ENCODE results near the gene ABCC3.

The ABCC3 gene

DNA sequence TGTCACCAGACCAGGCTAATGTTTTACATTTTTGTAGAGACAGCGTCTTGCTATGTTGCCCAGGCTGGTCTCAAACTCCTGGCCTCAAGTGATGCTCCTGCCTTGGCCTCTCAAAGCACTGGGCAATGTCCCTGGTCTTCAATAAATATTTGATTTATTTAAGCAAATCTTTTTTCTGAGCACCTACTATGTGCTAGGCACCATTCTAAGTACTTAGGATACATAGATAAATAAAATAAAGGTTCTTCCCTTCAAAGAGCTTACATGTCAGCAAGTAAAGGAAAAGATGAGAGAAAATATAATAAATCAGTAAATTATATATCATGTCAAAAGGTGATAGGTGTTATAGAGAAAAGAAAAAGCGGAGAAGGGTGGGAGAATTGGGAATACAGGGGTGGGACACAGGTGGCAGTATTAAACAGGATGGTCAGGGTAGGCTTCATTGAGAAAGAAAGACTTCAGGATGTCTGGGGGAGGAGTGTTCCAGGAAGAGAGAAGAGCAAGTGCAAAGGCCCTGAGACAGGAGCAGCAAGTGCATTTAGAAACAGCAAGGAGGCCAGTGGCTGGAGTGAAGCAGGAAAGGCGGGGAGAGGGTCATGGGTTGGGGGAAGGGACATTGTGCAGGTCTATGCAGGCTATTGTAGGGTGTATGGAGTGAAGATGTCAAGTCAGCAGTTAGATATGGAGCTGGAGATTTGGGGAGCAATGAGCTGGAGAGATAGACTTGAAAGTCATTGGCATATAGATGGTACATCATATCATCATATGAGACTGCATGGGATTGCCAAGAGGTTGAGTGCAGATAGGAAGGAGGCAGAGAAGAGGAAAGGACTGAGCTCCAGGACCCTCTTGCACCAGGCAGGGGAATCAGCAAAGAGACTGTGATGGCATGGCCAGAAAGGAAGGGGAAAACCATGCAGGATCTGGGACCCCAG is 11.3 kb downstream of the ABCC3 start:
- no peak for DNase-seq

DNA sequence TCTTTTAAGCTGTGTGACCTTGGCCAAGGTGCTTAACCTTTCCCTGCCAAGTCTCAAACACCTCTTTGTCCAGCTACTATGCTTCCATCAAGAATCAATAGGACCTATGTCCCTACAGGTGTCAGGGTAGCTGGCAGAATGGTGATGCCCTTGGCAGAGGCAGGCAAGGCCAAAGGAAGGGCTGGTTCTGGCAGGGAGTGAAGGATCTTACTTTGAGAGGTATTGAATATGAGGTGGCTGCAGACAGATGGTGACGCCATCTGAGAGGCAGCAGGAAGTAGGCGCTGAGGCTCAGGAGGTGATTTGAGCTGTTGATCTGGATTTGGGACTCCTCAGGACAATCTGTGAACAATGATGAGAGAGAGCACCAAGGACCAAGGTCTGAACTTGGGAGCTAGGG is 12.5 kb downstream of the ABCC3 start:
- no peak for DNase-seq

DNA sequence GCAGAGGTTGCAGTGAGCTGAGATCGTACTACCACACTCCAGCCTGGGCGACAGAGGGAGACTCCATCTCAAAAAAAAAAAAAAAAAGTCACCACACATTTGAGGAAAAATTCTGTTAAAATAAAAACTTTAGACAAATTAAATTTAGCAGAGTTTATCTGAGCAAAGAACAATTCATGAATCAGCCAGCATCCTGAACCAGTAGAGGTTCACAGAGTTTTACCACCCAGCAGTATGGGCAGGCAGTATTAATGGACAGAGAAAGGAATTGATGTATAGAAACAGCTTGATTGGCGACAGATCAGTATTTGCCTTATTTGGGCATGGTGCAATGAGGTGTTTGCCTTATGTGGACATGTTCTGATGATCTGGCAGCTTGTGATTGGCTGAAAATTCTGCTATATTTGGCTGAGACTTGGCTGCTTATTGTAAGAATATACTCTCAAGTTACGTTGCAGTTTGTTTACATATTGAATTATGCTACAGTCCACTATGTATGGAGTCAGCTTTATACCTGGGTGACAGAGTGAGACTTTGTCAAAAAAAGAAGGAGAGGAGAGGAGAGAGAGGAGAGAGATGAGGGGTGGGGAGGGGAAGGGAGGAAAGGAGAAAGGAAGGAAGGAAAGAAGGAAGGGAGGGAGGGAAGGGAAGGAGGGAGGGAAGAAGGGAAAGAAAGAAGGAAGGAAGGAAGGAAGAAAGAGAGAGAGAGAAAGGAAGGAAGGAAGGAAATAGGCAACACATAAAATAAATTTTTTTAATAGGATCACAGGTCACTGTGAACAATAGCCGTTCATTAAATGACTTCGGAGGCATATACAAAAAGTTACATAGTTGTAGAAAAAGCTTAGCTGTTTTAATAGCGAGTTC is 14.6 kb downstream of the ABCC3 start:
- no peak for DNase-seq

DNA sequence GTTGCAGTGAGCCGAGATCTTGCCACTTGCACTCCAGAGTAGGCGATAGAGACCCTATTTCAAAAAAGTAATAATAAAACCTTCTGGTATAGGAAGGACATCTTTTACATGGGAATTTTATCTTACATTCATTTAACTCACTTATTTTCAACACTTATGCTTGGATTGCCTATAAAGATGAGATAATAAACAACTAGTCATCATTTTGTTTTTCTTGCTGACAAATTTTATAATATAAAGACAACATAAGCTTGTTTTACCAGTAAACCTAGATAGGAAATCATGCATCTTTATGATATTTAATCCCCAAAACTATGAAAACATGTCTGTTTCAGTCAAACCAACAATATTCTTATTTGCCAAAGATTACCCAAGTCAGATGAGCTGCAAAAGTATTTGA is 17.0 kb downstream of the ABCC3 start:
- DNase-seq: no peak

DNA sequence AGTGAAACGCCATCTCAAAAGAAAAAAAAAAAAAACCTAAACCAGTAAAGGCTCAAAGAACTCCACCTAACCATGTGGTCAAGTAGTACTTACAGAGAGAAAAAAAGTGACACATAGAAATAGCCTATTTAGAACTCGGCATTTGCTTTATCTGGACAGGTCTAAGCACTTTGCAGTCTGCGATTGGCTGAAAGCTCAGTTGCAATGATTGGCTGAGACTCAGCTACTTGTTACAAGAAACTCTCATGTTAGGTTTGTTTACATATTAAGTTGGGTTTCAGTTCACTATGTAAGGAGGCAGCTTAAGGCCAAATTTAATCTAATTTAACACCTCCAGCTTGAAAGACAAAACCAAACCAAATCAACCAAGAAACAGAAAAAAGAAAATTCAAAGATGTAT is 19.1 kb downstream of the ABCC3 start:
- DNase-seq: no peak

DNA sequence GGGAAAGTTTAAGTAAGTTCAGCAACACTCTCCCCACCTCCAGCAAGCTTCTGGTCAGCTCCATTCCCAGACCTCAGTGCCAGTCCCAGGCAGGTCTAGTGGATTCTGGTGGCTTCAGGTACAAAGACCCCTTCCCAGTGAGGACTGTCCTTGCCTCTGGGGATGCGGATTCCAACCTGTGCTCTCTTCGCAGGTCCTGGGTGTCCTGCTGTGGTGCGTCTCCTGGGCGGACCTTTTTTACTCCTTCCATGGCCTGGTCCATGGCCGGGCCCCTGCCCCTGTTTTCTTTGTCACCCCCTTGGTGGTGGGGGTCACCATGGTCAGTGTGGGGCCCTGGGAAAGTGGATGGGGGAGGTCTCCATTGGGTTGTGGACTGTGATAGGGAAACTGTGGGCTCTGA is 21.8 kb downstream of the ABCC3 start:
- DNase-seq: no peak

DNA sequence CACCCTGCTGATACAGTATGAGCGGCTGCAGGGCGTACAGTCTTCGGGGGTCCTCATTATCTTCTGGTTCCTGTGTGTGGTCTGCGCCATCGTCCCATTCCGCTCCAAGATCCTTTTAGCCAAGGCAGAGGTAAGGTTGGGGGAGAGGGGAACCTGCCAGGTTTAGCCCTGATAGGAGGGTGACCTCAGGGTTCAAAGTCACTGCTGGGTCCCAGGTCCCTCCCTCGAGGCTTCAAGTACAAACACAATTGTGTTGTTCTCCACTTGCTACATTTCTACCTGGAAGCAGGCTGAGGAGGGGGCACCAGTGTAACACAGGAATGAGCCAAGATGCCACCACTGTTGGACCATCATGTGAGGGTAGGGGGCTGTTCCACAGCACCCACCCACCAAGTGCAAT is 22.4 kb downstream of the ABCC3 start:
- no peak for DNase-seq

DNA sequence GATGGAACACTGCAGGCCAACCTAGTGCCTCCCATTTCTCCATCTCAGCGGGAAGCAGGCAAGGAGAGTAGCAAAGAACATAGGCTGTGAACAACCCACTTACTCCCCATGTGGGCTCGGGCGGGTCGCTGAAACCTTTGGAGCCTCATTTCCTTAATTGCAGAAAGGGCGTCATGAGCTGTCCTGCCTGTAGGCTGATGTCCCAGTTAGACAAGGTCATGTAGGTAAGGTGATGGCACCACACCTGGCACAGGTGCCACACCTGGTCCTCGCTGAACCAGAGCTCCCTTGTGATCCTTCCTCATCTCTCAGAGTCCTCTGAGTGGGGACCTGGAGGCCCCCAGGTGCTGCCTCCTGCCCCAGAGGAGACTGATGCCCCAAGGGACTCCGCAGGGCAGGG is 22.9 kb downstream of the ABCC3 start:
- no peak for DNase-seq

DNA sequence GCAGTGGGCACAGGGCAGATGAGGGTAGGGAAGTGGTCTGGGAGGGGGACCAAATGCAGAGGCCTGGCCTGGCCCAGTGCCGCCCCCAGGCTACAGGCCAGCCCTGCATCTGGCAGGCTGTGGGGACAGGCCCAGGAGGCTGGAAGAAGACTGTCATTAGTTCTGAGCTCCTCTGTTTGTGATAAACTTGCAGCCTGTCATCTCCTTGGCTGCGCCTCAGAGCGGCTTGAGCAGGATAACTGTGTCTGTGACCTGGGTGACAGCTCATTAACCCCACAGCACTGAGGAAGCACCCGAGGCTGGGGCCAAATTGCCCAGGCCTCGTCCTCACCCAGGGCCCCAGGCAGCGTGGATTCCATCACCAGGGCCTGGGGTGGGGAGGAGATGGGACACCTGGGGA is 23.9 kb downstream of the ABCC3 start:
- DNase-seq: no peak

DNA sequence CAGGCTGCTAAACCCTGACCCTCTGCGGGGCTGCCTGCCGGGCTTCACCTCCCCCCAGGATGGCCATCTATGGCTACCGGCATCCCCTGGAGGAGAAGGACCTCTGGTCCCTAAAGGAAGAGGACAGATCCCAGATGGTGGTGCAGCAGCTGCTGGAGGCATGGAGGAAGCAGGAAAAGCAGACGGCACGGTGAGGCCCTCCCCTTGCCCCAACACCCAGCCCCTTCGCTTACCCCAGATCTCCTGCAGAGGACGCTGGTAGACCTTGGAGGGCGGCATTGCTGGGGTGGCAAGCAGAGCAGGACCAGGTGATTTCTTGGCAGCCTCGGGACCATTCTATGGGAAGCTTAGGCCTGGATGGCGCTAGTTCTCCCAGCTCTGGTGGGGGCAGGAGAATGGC is 24.5 kb downstream of the ABCC3 start:
- no peak for DNase-seq

DNA sequence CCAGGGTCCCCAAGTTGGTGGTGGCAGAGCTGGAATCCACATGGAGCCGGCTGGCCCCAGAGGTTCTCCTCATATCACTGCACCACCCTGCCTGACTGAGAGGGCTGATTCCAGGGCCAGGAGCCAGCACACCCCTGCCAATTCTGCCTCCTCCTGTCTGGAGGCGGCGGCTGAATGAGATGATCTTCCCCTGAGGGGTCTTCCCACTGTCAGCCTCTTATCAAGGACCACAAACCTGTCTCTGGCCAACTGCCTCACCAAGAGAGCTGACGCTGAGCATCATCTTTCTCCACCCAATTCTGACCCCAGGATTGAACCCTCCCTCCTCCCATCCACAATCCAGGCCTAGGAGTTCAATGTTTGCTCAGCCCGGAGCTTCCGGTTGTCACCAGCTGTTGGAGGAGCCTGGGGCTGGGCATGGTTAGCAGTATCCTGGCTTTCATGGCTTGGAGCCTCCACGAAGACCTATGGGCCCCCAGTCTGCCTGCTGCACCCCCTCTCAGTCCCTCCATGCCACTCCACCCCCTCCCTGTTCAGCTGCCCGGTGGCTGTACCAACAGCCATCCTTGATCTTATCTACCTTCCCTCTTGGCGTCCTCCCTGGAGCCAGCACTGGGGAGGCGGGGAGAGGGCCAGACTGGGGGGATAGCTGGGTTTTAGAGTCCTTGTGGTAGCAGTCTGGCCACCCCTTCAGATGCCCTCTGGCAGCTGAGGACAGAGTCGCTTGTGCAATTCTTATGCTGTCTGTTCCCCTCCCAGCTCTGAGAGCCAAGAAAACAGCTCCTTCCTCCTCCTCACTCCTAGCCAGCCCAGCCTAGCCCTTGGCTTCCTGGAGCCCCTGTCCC is 25.6 kb downstream of the ABCC3 start:
- DNase-seq: peak in 1 of 2 donors; percentile 37

DNA sequence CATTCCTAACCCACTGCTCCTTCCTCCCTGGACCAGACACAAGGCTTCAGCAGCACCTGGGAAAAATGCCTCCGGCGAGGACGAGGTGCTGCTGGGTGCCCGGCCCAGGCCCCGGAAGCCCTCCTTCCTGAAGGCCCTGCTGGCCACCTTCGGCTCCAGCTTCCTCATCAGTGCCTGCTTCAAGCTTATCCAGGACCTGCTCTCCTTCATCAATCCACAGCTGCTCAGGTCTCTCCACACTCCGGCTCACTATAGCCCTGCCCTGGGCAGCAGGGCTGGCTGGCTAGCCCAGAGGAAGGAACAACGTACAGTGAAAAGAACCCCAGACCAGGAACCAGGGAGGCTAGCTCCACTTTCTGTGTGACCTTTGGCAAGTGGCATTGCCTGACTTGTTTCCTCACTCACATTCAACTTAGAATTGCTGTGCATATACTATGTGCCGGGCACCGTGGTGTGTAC is 26.2 kb downstream of the ABCC3 start:
- peak in 1 of 2 donors; percentile 14 for DNase-seq

DNA sequence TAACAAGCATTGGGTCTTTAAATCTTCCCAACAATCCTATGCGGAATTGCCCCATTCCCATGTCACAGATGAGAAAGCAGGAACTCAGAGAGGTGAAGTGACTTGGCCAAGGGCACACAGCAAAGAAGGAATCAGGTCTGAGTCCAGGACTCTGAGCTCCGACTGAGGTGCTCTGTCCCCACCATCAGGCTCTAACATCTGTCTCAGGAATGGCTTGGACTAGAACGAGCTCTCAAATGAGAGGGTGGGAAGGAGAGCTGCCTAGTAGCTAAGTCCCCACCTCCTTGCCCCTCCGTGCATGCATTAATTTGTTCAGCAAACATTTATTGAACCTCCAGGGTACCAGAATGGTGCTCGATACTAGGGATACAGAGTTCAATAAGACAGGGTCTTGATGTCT is 26.7 kb downstream of the ABCC3 start:
- no peak for DNase-seq

DNA sequence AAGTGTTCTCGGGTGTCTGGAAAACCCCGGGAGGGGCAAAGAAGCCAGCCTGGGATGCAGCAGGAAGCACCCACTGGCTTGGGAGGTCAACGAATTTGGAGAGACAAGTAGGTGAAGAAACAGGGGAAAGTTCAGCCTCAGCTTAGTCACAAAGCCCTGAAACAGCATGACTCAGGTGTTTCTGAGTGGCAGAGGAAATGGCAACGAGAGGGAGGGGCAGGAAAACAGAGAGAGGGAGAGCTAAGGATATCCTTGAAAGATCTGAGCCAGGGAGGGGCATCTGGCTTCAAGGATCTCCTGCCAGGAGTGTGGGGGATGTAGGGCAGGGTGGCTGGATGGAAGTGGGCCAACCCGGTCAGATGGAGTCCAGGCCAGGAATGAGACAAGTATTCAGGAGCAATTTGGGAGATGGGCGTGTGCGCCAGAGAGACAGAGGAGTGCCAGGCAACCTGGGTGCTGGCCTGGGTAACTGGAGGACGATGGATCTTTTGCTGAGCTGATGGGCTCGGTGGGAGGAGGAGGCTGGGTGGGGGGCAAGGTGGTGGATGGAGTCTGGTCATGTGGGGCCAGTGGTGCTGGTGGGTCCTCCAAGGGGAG is 27.2 kb downstream of the ABCC3 start:
- peak; percentile 71 to 82 for DNase-seq

DNA sequence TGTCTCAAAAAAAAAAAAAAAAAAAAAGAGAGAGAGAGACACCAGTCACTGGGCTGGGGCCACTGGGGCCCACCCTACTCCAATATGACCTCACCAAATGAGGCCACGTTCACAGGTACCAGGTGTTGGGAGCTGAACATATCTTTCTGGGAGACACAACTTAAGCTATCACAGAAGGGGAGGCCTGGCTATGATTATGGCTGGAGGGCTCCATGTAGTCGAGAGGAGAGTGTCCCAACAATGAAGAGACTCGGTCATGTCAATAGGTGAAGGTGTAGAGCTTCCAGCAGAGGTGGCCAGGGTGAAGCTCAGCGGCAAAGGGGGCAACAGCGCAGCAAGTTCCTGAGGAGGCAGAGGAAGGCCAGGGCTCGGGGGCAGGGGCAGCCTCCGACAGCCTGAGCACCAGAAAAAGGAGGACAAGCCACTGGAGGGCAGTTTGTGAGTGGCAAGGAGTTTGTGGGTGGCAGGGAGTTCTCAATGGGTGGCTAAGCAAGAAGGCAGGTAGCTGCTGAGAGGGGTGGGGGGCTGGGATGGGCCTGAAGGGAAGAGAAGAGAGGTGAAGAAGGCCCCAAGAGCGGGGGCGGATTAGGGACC is 28.0 kb downstream of the ABCC3 start:
- no peak for DNase-seq

DNA sequence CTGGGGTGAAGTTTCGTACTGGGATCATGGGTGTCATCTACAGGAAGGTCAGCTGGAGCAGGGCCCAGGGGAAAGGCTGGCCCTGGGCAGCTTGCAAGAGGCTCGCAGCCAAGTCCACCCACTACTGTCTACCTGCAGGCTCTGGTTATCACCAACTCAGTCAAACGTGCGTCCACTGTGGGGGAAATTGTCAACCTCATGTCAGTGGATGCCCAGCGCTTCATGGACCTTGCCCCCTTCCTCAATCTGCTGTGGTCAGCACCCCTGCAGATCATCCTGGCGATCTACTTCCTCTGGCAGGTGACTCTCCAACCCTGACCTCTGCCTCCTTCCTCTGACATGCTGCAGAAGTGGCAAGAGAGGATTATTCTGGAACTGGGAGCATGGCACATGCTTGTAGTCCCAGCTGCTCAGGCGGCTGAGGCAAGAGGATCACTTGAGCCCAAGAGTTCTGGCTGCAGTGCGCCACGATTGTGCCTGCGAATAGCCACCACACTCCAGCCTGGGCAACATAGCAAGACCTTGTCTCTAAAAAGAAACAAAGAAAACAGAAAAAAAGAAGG is 29.2 kb downstream of the ABCC3 start:
- DNase-seq: no peak

DNA sequence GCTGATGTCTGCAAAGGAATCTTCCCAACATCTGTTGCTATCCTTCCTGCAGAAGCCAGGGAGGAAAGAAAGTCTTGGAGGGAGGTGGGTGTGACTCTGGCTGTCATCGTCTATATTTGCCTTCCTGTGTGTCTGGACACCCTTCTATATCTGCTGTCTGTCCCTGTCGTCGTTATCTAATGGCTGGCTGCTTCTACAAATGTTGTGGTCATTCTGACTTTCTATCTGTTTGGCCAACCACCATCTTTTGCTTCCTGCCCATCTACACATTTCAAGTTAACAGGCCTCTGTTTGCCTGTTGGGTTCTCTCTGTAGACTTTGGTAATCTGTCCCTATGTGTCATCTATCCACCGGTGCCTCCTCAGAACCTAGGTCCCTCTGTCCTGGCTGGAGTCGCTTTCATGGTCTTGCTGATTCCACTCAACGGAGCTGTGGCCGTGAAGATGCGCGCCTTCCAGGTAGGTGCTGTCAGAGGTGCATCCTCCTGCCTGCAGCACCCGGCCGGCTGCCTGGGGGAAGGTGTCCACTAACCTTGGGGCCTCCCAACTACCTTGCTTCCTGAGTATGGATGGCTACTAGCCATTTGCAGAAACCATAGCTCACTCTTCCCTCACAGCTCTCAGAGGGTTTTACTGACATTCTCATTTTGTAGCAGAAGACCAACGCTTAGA is 30.2 kb downstream of the ABCC3 start:
- no peak for DNase-seq

DNA sequence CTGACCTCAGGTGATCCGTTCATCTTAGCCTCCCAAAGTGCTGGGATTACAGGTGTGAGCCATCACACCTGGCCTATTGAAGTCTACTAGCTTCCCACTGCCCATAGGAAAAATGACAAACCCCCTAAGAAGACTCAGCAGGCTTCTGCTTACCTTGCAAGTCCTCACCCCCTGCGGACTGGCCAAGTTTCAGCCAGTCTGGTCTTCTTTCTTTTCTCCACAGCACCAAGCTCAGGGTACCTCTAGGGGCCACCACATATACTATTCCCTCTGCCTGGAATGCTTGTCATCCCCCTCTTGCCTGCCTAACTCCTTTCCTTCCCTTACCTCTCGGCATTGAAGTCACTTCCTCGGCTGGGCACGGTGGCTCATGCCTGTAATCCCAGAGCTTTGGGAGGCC is 31.2 kb downstream of the ABCC3 start:
- DNase-seq: no peak

DNA sequence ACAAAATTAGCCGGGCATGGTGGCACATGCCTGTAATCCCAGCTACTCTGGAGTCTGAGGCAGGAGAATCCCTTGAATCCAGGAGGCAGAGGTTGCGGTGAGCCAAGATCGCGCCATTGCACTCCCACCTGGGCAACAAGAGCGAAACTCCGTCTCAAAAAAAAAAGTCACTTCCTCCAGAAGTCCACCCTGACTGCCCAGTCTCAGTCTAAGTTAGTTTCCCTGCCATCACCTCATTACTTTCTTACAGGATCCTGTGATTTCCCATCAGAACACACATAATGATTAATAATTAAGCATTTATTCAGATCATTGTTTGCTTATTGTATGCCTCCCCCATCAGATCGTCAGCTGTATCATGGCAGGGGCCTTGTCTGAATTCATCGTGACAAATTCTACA is 31.6 kb downstream of the ABCC3 start:
- no peak for DNase-seq

DNA sequence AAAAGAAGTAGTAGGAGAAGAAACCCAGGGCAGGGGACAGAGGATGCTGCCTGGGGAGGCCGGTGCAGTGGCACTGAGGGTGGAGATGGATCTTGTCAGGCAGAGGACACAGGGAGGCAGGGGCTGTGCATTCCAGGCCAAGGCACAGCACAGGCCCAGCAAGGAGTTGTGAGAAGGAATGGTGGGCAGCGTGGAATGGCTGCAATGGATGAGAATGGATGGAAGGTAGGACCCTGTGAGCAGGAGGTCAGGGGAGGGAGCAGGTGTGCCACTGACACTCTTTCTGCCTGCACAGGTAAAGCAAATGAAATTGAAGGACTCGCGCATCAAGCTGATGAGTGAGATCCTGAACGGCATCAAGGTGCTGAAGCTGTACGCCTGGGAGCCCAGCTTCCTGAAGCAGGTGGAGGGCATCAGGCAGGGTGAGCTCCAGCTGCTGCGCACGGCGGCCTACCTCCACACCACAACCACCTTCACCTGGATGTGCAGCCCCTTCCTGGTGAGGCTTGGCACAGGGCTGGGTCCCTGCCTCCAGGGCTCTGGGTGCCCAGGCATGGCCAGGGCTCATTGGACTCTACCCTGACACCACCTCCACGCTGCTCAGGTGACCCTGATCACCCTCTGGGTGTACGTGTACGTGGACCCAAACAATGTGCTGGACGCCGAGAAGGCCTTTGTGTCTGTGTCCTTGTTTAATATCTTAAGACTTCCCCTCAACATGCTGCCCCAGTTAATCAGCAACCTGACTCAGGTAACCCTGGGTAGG is 32.8 kb downstream of the ABCC3 start:
- DNase-seq: no peak
